HG03139 (cell line): ENCODE results near the gene RAMP1.

Experiments used
- ATAC-seq: cut with Tn5 transposase; IDR thresholded peaks from one replicate; pipeline ENCODE4 v1.9.1; 2021; ENCODE audit not compliant: unreplicated experiment

Gene RAMP1

DNA sequence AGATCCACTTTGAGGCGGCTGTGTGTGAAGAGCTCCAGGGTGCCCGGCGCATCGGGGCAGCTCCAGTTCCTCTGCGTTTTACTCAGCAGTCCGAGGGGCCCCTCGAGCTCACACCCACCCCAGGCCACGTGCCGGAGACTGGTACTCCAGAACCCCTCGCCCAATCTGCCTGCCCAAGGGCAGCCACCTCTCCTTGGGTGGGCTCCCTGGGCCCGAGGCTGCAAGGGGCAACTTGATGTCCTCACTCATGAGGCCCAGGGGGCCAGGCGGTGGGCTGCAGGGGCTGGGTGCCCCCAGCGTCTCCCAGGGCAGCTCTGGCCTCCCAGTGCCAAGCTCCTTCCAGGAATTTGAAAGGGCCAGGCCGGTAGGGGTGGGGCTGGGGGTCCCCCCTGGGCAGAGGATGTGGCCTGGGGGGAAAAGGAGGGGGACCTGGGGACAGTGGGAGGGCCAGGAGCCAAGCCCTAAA lies 16.7 kb downstream of the RAMP1 start:
- no peak for ATAC-seq

DNA sequence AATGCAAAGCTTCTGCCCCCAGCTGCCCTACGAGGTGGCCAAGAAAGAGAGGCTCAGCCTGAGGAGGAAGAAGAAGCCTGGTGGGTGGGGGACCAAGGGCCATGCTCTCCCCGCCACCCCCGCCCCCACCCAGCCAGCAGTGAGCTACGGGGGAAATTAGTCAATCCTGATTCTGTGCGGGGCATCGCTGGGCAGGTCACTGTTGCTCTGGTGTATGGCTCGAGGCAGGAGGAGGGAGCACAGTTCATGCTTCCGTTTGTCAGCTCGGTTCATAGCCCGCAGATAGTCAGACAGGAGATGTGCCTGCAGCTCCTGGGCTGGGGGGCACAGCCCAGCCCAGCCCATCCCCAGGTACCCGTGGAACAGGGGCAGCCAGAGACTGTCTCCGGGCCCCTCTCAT lies 17.1 kb downstream of the RAMP1 start:
- ATAC-seq, result no peak

DNA sequence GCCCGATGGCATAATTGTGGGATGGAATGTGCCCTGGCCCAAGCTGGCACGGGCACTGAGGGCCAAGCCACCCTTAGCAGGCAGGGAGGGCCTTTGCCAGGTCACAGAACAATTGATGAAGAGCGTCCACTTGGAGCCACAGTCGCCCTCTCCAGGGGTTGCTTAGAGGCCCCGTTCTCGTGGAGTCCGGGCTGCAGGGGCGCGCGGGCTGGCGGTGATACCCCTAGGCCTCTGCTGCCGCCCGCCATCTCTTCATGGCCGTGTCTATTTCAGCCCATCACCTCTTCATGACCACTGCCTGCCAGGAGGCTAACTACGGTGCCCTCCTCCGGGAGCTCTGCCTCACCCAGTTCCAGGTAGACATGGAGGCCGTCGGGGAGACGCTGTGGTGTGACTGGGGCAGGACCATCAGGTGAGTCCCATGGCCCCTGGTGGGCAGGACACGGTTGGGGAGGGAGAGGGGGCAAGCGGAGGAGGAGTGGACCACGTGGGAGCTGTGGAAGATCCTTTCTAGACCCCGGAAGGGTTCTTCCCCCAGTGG lies 17.6 kb downstream of the RAMP1 start:
- ATAC-seq, result no peak

DNA sequence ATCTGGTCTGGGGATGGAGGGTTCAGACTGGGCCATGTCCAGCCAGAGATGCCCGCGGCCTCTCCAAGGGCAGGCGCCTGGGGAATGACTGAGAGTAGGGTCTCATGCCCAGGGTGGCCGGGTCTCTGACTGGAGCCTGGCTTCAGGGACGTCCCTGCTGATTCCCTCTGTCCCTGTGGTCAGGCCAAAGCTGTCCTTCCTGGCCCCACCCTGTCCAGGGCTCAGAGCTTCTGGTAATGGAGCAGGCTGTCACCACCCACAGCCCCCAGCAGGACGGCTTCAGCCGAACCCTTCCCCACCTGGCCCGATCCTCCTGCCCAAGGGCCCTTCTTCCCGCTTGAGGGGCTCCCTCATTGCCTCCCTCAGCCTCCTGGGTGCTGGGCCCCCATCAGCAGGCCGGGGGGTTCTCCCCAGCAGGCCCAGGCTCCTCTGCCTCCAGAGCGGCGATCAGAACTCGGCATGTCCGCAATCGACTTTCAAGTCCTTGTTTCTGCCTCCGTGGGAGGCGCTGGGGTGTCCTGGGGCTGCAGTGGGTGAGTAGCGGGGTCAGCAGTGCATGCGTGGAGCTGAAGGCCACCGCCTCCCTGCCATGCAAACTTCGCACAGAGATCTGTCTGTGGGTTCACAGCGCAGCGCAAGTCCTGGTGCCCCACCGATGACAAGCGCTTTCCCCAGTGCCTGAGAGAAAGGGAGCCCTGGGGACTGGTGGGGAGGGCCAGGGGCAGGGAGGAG lies 18.3 kb downstream of the RAMP1 start:
- no peak for ATAC-seq

DNA sequence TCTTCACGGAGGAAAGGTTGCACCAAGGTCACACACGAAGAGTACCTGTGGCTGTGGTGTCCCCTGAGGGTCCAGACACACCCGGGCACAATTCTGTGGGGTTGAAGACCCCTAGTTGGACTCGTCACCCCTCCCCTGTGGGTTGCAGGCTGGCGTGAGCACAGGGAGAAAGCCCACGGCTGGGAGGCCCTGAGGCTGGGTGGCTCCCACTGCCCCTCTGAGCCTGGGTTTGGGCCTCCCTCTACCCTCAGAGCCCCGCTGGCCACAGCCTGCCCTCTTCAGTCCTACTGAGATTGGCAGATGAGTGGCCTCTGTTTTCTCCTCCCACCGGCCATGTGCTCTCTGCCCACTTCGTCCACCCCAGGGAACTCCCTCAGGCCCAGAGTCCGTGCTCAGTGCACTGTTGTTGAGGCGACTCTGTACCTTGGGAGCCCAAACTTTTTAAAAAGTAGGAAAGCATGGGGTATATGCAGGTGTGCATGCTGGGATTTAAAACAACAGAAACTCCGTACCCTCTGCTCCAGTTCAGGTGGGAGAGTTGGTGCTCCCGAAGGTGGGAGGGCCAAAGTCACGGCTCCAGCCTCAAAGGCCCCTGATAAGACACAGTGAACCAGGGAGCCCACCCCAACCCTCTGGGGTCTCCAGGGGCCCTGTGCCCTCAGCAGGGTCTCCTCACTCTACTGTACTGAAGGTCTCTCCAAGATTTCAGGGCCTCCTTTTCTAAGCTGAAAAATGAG lies 19.1 kb downstream of the RAMP1 start:
- no peak for ATAC-seq

DNA sequence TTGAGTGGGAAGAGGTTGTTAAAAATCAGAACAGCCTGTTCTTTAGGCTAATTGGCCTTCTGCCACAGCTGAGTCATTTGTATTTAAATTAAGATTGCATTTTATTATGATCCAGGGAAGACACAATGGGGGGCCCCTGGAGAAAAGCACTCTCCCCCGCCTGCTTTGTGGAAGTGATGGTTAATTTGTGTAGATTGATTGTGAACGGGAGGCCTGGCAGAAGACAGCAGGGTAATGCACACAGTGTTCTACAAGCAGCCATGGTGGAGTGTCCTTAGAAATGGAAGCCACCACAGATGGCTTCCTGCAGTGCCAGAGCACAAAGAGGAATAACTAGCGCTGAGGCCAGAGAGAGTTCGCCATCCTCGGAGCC lies 19.6 kb downstream of the RAMP1 start:
- ATAC-seq, result no peak

DNA sequence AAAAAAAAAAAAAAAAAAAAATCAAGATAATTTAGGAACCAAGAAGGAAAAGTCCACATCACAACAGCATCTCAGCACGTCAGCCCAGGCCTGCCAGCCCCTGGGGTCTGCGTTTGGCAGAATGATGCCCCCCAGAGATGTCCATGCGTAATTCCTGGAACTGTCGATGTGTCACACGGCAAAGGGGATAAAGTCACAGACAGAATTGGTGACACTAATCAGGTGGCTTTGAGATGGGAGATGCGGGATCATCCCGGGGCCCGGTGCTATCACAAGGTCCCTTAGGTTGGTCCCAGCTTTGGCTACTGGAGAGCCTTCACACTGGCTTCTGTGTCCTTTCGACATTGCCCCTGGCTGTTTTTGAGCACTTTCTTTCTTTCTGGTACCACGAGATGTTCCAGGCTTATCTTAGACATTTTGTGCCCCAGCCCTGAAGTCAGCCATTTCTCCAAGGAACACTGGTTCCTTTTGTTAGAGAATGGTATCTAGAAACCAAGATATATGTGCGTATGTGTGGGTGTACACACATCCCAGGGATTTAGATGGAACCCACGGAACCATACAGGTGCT lies 20.7 kb downstream of the RAMP1 start:
- ATAC-seq, result no peak

DNA sequence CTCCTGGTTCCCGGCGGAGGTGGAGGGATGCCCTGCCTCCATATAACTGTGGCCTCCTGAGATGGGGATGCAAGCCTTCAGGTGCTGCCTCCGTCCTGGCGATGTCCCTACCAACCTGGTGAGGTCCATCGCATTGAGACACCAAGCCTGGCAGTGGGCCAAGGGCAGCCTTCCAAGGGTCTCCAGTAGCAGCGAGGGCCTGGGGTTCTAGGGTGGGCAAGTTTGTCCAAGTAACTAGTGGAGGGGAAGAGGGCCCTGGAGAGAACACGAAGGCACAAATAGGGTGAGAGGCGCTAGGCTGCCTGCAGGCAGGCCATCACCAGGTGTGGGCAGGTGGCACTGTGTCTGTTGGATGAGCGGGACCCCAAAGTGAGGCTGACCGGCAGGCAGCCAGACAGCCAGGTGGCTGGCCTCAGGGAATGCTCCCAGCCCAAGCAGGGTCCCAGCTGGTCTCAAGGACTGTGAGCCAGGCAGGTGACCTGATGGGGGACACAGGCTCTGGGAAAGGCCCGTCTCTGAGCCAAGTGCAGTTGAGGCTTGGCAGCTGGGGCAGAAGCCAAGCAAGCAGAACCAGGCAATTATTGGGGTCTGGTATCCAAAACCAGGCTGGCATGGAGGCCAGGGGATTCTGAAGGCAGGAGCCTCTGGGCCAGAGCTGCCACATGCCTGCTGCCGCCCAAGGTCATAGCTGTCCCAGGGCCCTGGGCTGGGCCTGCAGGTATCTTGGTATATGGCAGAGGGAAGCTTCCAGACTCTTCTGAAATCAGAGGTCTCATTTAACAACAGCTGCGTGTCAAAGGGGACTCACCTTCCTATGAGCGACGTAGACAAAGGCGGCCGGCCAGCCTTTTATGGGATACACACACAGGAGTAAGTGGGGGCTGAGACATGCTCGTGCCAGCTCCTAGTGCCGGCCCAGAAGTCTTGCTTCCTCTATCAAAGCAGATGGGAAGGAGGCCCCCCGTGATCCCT lies 23.4 kb downstream of the RAMP1 start:
- ATAC-seq, result no peak

DNA sequence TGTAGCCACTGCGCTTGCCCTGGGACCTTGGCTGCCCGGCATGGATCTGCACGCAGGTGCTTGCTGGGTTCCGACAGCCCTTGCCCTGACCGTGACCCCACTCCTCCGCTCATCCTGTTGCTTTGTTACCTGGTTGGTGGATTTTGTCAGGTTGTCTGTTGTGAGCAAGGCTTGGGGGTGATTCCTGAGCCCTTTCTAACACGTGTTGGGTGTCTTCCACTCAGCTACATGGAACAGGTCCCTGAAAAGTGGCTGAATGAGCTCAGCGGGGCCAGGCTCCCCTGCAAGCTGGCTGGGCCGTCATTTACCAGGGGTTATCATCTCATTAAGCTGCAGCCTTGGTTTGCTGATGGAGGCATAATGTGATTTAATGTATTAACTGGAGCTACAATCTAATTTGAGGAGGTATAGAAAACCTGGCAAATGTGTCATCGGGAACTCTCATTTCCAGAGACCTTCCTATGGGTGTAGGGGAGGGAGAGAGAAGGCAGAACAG lies 24.6 kb downstream of the RAMP1 start:
- no peak for ATAC-seq

DNA sequence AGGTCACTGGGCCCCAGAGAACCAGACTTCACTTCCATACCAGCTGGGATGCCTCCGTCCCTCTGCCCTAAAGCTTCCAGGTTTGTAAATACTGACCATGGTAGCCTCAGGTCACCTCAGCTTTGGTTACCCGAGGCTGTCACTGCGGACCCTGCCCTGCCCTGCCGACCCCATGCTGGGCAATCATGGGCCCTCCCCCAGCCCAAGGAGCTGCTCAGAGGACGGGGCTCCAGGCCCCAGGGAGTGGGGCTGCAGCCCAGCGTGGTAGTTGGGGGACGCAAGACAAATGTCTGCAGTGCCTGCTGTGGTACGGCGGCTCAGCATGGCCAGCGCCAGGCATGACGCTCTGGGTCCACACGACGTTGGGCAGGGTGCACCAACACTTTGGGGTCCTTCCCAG lies 25.3 kb downstream of the RAMP1 start:
- ATAC-seq, result no peak

DNA sequence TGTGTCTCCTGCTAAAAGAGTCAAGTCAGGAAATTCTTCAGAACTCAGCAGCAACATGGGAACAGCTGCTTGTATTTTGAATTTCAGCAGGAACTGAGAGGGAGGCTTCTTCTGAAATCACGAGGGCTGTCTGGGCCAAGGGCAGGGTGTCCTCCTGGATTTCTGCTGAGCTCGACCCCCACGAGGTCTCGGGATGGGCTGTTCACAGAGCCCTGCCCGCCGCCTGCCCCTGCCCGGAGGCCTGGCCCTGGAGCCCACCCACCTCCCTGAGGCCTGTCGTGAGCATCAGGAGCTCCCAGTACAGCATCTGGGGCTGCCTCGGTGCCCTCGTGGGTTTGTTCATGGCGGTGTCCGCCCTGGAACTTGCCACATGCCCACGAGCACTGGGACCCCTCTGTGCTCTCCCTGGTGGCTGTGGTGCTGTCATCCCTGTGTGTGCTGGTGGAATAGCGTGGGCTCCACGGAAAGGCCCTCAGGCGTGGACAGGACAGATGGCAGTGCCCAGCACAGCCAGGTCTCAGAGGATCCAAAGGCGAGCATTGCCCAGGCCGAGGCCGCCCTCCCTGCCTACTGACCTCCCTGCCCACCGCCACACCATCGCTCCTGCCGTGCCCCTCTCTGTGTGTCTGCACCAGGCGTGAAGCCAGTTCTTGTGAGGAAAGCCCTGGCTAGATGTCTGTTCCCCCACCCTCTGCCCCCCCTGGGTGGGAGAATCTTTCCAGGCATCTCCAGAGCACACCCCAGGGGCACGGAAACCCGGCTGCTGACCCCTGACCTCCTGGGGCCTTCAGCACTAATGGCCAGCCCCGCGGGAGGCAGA lies 25.9 kb downstream of the RAMP1 start:
- ATAC-seq, result no peak

DNA sequence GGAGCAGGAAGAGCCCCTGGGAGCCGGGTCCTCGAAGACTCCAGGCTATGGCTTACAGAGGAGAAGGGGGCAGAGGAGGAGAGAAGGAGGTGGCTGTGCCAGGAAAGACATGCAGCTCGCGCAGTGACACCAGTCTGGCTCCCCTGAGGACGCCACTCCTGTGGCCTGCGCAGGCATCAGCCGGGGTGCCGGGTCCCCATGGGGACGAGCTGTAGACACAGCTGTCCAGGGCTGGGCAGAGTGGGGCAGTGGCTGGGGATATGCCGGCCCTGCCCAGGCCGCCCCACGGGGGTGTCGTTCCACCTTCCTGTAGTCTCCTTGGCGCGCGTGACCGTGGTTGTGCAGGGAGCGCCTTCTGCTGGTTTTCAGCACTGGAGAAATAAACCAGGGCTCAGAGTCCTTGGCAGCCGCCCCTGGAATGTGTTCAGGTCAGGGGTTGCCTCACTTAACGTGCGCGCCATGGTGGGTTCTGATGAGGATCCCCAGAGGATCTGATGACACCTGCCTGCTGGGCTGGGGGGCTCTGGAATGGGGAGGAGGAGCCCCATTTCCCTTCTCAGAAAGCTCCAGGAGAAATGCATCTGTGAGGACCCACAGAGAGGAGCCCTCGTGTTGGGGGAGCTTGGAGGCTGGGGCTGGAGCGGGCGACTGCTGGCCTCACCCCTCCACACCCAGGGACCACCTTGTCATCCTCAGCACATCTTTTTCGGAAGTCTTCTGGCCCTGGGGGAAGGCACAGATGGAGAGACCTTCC lies 26.7 kb downstream of the RAMP1 start:
- ATAC-seq, result no peak

DNA sequence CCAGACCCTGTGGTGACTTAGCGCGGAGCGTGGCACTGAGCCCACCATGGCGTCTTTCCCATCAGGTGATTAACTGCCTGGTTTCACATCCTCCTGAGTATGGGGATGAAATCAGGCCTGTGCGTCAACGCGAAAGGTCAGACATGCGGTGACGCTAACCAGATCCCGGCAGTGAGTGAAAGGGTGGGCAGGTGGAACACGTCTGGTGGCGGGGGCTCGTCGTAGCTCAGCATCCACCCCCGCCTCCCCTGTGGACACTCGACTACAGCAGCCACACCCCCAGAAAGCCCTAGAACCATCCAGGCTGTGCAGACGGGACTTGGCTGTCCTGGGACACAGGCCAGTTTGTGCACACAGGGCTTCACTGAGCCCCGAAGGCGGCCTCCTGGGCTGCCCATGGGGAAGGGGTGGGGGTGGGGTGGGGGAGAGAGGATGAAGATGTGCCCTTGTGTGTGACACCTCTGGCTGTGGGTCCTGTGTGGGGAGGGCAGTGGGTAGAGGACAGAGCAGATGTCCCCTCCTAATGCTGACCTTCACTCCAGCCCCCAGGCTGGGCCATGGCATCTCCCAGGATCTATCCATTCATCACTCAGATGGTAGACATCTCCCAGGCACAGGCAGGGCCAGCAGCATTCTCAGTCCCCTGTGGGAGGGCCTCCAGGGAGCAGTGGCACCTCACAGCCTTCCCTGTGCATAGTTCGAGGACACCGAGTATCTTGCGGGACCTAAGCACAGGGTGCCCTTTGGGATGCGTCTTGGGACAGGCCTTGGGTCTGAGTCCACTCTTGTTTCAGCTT lies 27.5 kb downstream of the RAMP1 start:
- no peak for ATAC-seq

DNA sequence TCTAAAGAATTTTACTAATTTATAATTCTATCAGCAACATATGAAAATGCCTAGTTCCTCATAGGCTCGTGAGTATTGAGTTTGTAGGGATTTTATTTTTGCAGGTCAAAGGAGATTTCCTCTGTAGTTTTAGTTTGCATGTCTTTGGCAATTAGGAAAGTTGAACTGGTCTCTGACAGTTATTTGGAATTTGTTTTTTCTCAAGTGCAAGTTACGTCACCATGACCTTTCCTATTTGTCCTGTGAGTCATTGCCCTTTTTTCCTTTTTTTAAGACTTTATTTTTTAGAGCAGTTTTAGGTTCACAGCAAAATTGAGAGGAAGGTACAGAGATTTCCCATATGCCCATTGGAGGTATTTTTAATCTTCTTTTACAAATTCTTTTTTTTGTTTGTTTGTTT lies 29.0 kb downstream of the RAMP1 start:
- no peak for ATAC-seq

DNA sequence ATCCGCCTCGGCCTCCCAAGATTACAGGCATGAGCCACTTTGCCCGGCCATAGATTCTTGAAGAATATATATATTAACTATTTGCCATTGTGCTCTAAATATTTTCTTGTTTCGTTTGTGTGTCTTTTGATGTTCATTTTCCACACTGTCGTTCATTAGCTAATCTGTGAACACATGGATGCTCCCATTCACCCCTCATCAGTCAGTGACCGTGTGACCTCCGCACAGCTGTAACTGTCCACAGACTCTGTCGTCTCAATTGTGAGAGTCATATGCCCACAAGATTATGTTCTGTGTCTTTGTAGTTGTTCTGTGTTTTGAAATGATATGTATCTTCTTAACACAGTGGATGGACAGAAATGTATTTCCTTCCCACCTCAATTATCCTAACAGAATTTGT lies 29.6 kb downstream of the RAMP1 start:
- ATAC-seq, result no peak

DNA sequence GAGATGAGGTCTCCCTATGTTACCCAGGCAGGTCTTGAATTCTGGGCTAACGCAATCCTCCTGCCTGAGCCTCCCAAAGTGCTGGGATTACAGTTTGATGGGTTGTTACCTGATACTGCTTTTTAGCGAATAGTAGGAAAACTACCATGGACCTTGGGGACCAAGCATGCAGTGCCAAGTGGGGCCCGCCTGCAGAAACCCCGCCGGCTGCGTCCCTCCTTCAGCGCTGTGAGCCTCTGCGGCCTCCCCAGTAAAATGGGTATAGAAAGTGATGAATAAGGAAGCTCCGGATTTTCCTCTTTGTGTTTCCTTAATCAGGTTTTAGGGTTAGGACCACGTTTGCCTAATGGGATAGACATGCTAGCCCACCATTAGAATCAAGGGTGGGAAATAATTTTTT lies 30.4 kb downstream of the RAMP1 start:
- ATAC-seq, result no peak

DNA sequence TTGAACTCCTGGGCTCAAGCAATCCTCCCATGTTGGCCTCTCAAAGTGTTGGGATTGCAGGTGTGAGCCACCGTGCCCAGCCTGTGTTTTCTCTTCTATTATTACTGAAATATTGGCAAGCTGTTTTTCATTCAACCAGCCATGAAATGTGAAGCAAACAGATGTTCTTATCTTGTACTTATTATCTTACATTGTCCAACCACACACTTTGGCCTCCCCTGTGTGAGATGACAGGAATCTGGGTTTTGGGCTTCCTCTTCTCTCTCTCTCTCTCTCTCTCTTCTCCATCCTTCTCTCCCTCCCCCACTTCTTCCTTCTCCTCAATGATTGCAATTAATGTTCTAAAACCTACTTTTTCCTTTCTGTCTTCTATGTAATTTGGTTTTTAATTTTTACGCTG lies 33.1 kb downstream of the RAMP1 start:
- no peak for ATAC-seq

DNA sequence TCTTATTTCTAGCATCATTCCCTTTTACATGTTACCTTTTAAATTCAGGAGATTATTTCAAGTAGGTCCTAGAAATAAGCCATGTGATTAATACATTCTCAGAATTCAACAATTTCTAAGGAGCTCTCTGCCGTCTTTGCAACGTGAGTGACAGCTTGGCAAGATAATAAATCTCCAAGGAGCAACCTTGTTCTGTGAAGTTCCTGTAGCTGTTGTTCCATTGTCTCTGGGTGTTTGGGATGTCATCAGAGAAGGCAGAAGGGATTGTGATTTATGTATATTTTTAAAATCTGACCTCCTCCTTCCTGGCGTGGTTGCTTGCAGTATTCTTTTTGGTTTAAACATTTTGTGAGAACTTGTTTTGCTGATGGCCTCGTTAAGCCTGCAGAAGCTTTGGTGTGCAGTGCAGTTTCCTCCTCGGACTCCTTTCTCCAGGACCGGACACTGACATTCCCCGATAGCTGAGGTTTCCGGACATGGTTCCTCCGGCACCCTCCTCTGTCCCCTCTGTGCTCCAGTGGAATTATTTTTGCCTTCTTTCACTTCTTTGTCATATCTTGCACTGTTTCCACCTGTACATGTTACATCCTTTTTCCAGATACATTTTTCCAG lies 33.7 kb downstream of the RAMP1 start:
- no peak for ATAC-seq
